ENCODE measurements around the gene STRA8.

- TF ChIP-seq CTCF (IDR thresholded peaks at IDR 0.05) (no peak), POLR2A (IDR thresholded peaks at IDR 0.05) (no peak)
Measured at GRCh38 chr7:135201350-135201749, 32.3 kb upstream of the STRA8 start.
